ENCODE results near the gene TRIM65. TPM values are rescaled to one million over a fixed set of nuclear protein-coding genes. Genes with fewer than 3 reads are reported as not detected.

TRIM65 gene
- total RNA-seq, 2 donors from 2014 or later: 12.8 to 15.7 TPM

DNA sequence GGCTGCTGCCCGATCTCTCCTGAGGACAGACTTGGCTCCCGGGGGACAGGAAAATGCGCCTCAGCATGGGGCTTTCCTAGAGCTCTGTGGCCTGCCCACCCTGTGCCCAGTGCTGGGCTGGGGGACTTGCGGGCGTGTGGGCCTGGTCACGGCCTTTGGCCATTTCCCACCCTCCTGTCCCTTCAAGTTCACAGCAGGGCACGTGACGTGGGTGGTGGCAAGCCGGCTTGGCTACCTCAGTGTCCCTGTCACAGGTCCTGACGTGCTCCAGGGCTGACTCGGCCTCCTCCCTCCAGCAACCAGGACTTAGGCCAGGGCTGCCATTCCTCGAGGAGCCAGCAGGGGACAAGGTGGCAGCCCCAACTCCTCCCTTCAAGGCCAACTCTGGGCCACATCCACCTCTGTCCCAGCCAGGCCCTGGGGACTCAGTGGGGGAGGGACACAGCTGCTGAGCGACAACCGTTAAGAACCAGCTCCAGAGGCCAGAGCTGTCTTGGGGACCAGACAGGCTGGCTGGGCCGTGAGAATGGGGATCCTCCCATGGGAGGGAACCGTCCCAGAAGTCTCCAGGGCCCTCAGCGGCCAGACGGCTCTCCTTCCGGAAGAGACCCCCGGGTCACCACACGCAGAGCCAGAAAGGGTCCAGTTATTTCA lies 51.6 kb downstream of the TRIM65 start:
- DNase-seq (ENCODE audit: low spot score): peak; percentile 95
- intact Hi-C loops (cut with DNase I): loop anchor here in 1 of 2 donors (5.0 kb wide), 1 partner anchor 37 kb away; no protein-coding TSS in a partner anchor

DNA sequence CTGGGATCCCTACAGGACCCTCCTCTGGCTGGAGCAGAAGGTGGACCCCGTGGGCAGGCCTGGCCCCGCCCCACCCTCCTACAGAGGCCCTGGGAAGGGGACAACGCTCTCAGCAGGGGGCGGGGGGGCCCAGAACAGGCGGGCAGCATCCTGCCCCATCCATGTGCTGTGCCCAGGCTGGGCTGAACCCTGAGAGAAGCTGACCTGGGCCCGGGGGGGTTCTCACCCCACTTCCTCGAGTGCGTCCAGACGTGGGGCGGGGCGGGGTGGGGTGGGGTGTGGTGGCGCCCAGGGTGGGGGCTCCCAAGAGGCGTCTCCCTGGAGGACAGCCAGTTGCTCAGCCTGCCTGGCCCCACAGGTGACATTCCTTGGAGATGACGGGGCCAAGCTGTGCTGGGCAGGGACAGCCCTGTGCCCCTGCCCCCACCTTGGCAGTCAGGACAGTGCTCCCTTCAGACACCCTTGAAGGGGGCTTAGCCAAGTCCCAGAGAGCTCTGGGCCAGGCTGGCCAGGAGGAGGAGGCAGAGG lies 52.2 kb downstream of the TRIM65 start:
- no peak for DNase-seq (ENCODE audit: low spot score)
- intact Hi-C loops (cut with DNase I): loop anchor here in 1 of 2 donors (5.0 kb wide), 1 partner anchor 38 kb away; no protein-coding TSS in a partner anchor

DNA sequence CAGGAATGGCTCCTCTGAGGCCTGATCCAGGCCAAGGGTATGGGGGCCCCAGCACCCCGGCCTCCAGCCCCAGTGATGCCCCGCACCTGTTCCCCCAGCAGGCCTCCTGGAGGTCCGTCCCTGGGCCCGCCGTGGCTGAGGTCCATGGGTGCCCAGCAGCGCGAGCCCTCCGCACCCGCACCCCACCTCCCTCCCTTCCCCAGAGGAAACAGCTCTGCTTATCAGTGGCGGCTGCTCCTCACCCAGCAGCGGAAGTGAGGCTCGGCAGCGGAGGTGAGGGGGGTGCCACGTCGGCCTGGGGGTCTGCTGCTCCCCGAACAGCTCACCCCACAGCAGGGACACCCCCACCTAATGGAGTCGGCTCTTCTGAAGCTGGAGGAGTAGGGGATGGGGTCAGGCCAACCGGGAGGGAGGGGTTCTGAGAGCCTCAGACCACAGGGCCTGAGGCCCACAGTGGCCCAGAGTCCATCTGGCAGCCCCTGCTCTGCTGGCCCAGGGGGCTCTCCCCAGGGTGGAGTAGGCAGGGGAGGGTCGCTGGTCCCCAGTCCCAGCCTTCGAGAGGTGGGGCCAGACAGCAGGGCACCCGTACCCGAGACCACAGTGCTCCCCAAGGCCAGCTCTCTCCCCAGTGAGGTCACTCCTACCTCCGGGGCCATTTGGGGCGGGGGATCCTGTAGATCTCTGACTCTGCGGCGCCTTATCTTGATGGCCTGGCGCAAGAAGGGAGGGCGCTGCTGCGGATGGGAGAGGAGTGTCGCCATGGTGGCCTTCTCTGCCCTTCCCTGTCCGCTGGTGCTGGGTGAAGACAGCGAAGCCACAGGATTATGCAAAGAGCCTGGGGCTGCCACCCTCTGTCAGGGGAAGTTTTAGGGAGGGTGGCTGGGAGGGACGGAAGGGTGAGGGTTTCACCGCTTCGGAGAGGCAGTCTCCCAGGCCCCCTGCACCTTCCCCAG lies 52.9 kb downstream of the TRIM65 start, which contains the start of gene UNC13D:
Gene UNC13D, minus strand, starts transcription at position 828 of the 953 bp plus-strand sequence. Its CDS starts 67 bp downstream, at position 761.
- no peak for DNase-seq (ENCODE audit: low spot score)

DNA sequence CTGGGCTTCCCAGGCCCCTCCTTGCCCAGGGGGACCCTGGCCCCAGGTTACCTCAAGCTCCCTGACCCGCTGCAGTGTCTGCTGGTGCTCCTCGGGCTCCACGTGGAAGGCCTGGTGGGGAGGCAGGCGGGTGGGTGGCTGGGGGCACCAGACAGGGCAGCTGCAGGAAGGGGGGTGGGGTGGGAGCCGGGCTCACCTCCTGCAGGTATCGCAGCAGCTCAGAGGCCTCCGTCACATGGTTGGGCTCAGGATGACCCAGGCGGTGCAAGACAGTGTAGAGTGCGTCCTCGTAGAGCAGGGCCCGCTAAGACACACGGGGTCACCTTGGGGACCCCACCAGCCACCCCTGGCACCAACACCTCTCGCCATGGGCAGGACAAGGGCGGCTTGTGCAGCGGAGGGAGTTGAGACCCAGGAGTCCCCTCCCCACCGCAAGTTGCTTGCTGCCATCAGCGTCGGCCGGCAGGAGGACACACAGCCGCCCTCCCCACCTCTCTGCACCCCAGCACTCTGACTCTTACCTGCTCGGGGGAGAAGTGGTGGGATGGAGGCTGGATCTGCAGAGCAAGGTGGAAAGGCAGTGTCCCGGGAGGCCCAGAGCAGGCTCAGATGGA lies 53.7 kb downstream of the TRIM65 start:
- intact Hi-C loops (cut with DNase I): no loop called here
- DNase-seq (ENCODE audit: low spot score): no peak

More for the DNA sequence above, 52.9 kb downstream of the TRIM65 start, which contains the start of gene UNC13D:
- intact Hi-C loops (cut with DNase I): no loop called here

DNA sequence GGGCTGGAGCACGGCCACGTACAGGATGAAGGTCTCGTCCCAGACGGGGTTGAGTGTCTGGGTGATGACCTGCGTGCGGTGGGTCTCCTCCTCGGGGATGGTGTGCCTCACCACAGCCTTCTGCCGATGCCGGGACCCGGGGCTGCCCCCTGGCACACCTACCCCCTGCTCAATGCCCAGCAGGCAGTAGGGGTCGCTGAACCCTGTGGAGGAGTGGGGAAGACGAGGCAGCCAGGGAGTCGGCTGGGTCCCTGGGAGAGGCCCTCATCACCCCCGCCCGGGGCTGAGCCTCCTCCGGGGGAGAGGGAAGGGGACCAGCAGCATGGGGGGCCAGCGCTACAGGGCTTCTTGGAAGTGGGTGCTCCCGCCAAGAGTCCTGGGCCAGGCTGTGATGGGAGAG lies 54.3 kb downstream of the TRIM65 start:
- DNase-seq (ENCODE audit: low spot score): no peak
- intact Hi-C loops (cut with DNase I): no loop called here

DNA sequence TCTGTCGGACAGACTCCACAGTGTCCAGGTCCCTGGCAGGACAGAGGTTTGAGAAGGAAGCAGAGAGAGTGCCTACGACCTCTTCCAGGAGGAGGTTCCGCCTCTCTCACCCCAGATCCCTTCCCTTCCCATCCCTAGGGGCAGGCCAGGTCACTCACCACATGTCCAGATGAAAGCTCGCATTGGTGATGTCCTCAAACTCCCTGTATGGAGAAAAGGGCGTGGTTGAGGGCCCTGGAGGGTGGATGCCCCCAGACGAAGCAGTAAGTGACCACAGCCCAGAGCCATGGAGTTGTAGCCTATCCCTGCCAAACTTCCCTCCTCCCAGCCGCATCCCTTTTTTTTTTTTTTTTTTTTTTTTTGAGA lies 56.0 kb downstream of the TRIM65 start:
- intact Hi-C loops (cut with DNase I): no loop called here
- DNase-seq (ENCODE audit: low spot score): no peak

DNA sequence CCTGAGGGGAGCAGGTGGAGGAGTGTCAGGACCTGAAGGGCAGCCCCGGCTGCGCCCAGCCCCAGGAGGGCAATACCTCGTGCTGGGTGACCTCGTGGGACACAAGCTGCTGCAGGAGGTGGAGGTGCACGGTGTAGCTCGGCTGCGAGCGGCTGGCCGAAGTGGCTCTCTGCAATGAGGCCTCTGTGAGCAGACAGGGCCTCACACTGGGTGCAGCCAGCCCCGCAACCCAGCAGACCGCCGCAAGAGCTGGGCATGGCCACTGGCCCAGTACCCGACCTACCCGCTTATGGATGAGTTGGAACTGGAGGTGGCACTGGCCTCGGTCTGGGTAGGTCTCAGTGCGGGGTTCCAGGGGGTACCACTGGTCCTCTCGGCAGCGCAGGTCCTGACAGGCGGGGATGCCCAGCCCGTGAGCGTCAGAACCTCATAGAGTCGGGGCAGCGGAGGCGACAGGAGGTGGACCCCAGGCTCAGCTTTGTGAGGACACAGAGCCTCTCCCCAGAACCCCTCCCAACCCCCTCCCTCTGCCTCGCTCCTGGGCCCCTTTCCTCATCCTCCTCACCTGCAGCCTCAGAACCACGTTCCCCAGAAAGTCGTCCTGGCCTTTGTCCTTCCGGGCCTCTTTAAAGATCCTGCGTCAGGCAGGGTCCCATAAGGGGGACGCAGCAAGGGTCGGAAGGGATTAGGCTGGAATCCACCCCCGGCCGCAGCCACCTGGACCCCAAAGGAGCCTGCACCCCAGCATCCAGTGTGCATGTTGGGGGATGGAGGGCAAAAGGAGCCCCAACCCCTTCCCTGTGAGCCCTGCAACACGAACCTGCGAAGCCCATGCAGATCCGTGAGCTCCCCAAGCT lies 56.6 kb downstream of the TRIM65 start:
- no peak for DNase-seq (ENCODE audit: low spot score)
- intact Hi-C loops (cut with DNase I): loop anchor here in 1 of 2 donors (5.0 to 10.0 kb wide), 2 partner anchors 48 to 85 kb away; no protein-coding TSS in a partner anchor

Other genes starting within 250 kb of the TRIM65 start
- 10 to 100 TPM; 14.5 to 14.8 TPM for gene RECQL5, start 229.8 kb downstream of the TRIM65 start, total RNA-seq
- 10 to 100 TPM; 56.7 to 66.1 TPM for gene SAP30BP, start 229.6 kb downstream of the TRIM65 start, total RNA-seq
- gene ITGB4, start 175.5 kb downstream of the TRIM65 start, total RNA-seq: 10 to 100 TPM; 39.4 to 46.6 TPM
- 10 to 100 TPM; 21.0 to 27.6 TPM for gene GALK1, start 131.8 kb downstream of the TRIM65 start, total RNA-seq
- 10 to 100 TPM; 23.3 to 32.9 TPM for gene UNK, start 112.1 kb downstream of the TRIM65 start, total RNA-seq
- 10 to 100 TPM in 1 of 2 donors, 1 to 10 TPM in 1; 7.3 to 15.1 TPM for gene UNC13D, start 52.5 kb downstream of the TRIM65 start, total RNA-seq
- 100 to 1,000 TPM in 1 of 2 donors, 10 to 100 TPM in 1; 75.8 to 111 TPM for gene WBP2, start 41.6 kb downstream of the TRIM65 start, total RNA-seq
- gene TRIM47, start 18.4 kb downstream of the TRIM65 start, total RNA-seq: 10 to 100 TPM; 60.8 to 70.9 TPM
- gene MRPL38, start 7.9 kb upstream of the TRIM65 start, total RNA-seq: 10 to 100 TPM; 49.3 to 55.5 TPM
- gene FBF1, start 44.1 kb upstream of the TRIM65 start, total RNA-seq: 1 to 10 TPM; 4.5 to 6.8 TPM
- gene ACOX1, start 82.2 kb upstream of the TRIM65 start, total RNA-seq: 10 to 100 TPM; 45.2 to 46.2 TPM
- gene TEN1, start 82.3 kb upstream of the TRIM65 start, total RNA-seq: 10 to 100 TPM; 11.1 to 12.7 TPM
- gene CDK3, start 103.9 kb upstream of the TRIM65 start, total RNA-seq: 1 to 10 TPM; 2.9 to 4.9 TPM
- 1 to 10 TPM in 1 of 2 donors, under 1 TPM in 1; 0.33 to 1.3 TPM for gene EVPL, start 130.4 kb upstream of the TRIM65 start, total RNA-seq
- 10 to 100 TPM; 45.3 to 49.1 TPM for gene SRP68, start 175.6 kb upstream of the TRIM65 start, total RNA-seq
- not detected for gene GALR2, start 177.8 kb upstream of the TRIM65 start, total RNA-seq
- gene ZACN, start 182.2 kb upstream of the TRIM65 start, total RNA-seq: not detected
- 10 to 100 TPM; 94.5 to 98.2 TPM for gene EXOC7, start 206.8 kb upstream of the TRIM65 start, total RNA-seq
- gene FOXJ1, start 244.3 kb upstream of the TRIM65 start, total RNA-seq: not detected